Gastrocnemius medialis (tissue), 4 donors: Measurements from ENCODE around the gene GYPE.
"Not testable (repeated sequence)": the region's sequence is repeated elsewhere in the genome, so short reads cannot be mapped to it uniquely, and the experiment has no call there.

ENCODE experiments used
- CTCF ChIP-seq, 5 experiments: fragments of 450-650 bp in 3 of 5; fragments of 200-600 bp in 2 of 5; sonication (generic) in 2 of 5; IDR thresholded peaks in 4 of 5; conservative IDR thresholded peaks in 1 of 5; 1 replicate in 4 of 5; 2 replicates in 1 of 5; pipeline ENCODE4 v1.5.1; 2016 to 2019; ENCODE audit warnings: antibody characterized with exemption in 5 of 5, mild to moderate bottlenecking in 3 of 5, moderate library complexity in 3 of 5
- POLR2A ChIP-seq, 2 donors: fragments of 450-650 bp; IDR thresholded peaks; one replicate each; pipeline ENCODE4 v1.6.1; 2017; ENCODE audit warnings: antibody characterized with exemption in 2 of 2, mild to moderate bottlenecking in 2 of 2, moderate library complexity in 2 of 2

GRCh38 chr4:143862716-143863115 is 42.6 kb downstream of the GYPE start:
- not testable (repeated sequence) for TF ChIP-seq CTCF (IDR thresholded peaks at IDR 0.05 in 4 of 5, conservative IDR thresholded peaks at IDR 0.05 in 1 of 5); POLR2A (IDR thresholded peaks at IDR 0.05)
